HG03439 (cell line): ENCODE data around the gene PLPPR5.

Source experiments
- ATAC-seq: cut with Tn5 transposase; IDR thresholded peaks from one replicate; pipeline ENCODE4 v1.9.1; 2021; ENCODE audit warnings: mild to moderate bottlenecking, moderate library complexity; ENCODE audit not compliant: unreplicated experiment

The PLPPR5 gene

GRCh38 chr1:98969798-98970490 is 34.7 kb downstream of the PLPPR5 start:
- ATAC-seq: no peak

GRCh38 chr1:98967122-98967521 is 37.5 kb downstream of the PLPPR5 start:
- ATAC-seq: no peak

- ATAC-seq: no peak
Observed at GRCh38 chr1:98965394-98965793, 39.3 kb downstream of the PLPPR5 start.

- no peak for ATAC-seq
Observed at GRCh38 chr1:98964198-98964597, 40.5 kb downstream of the PLPPR5 start.

GRCh38 chr1:98963064-98963758 is 41.5 kb downstream of the PLPPR5 start:
- no peak for ATAC-seq

- no peak for ATAC-seq
Observed at GRCh38 chr1:98962156-98962555, 42.5 kb downstream of the PLPPR5 start.

GRCh38 chr1:98949621-98950020 is 55.0 kb downstream of the PLPPR5 start:
- ATAC-seq: no peak

- no peak for ATAC-seq
Observed at GRCh38 chr1:98949166-98949565, 55.5 kb downstream of the PLPPR5 start.

- ATAC-seq: no peak
Observed at GRCh38 chr1:98947071-98947470, 57.6 kb downstream of the PLPPR5 start.

- no peak for ATAC-seq
Observed at GRCh38 chr1:98940722-98941079, 64.0 kb downstream of the PLPPR5 start.

GRCh38 chr1:98940069-98940721 is 64.5 kb downstream of the PLPPR5 start:
- ATAC-seq: no peak

GRCh38 chr1:98939471-98939870 is 65.2 kb downstream of the PLPPR5 start:
- ATAC-seq: no peak

- no peak for ATAC-seq
Observed at GRCh38 chr1:98937347-98937746, 67.3 kb downstream of the PLPPR5 start.

GRCh38 chr1:98932184-98932583 is 72.5 kb downstream of the PLPPR5 start:
- no peak for ATAC-seq

GRCh38 chr1:98931128-98931835 is 73.4 kb downstream of the PLPPR5 start:
- no peak for ATAC-seq

GRCh38 chr1:98929437-98929836 is 75.2 kb downstream of the PLPPR5 start:
- no peak for ATAC-seq

GRCh38 chr1:98926597-98926996 is 78.1 kb downstream of the PLPPR5 start:
- no peak for ATAC-seq

- ATAC-seq: no peak
Observed at GRCh38 chr1:98924977-98925376, 79.7 kb downstream of the PLPPR5 start.

GRCh38 chr1:98923667-98924066 is 81.0 kb downstream of the PLPPR5 start:
- ATAC-seq: no peak

GRCh38 chr1:98921817-98922216 is 82.8 kb downstream of the PLPPR5 start:
- no peak for ATAC-seq

- ATAC-seq: no peak
Observed at GRCh38 chr1:98920441-98921110, 84.1 kb downstream of the PLPPR5 start.
